Ascending aorta (tissue), 2 donors: ENCODE measurements around the gene ACTG1. TPM values are rescaled to one million over a fixed set of nuclear protein-coding genes. Genes with fewer than 3 reads are reported as not detected.
A peak's percentile ranks its signal among the peaks of the same experiment; 100 is the strongest.

Experiments
- DNase-seq, 2 donors: peaks; one replicate each; pipeline ENCODE4 v3.0.0-alpha.2; 2019; ENCODE audit warnings: low spot score in 2 of 2
- H3K27ac ChIP-seq, 2 donors: fragments of 200-600 bp; sonication (generic); one replicate each; pipeline ENCODE4 v1.5.1; 2016 to 2017; ENCODE audit warnings: mild to moderate bottlenecking in 1 of 2
- H3K27me3 ChIP-seq: fragments of 200-600 bp; sonication (generic); one replicate; pipeline ENCODE4 v1.5.1; 2017
- H3K36me3 ChIP-seq, 2 donors: fragments of 200-600 bp; sonication (generic); one replicate each; pipeline ENCODE4 v1.5.1; 2016
- H3K4me1 ChIP-seq, 2 donors: fragments of 200-600 bp; sonication (generic); one replicate each; pipeline ENCODE4 v1.5.1; 2016 to 2017; ENCODE audit warnings: mild to moderate bottlenecking in 1 of 2
- H3K4me3 ChIP-seq, 2 donors: fragments of 200-600 bp; sonication (generic); one replicate each; pipeline ENCODE4 v1.5.1; 2016 to 2017; ENCODE audit warnings: mild to moderate bottlenecking in 1 of 2
- H3K9me3 ChIP-seq, 2 donors: fragments of 200-600 bp; sonication (generic); one replicate each; pipeline ENCODE4 v1.5.1; 2016
- intact Hi-C: fragments of 100-400 bp; cut with DNase I; formaldehyde crosslinking; loops from one replicate; pipeline ENCODE4 v1.15.1; 2023
- total RNA-seq: library from RNA; depleted of rRNA; stranded (reverse); fragments of >200 nt; gene quantifications from one replicate; pipeline ENCODE4 v1.1.0, GENCODE V29; 2016
- TF ChIP-seq, protein P1 (sequence below), 3 experiments: fragments of 200-600 bp in 2 of 3; fragments of 450-650 bp in 1 of 3; sonication (generic) in 2 of 3; IDR thresholded peaks; one replicate each; pipeline ENCODE4 v1.5.1; 2016 to 2019; ENCODE audit warnings: antibody characterized with exemption in 3 of 3, mild to moderate bottlenecking in 1 of 3, moderate library complexity in 1 of 3

ACTG1 gene
- total RNA-seq, 1 donor from 2014 or later: 6,075 TPM

DNA sequence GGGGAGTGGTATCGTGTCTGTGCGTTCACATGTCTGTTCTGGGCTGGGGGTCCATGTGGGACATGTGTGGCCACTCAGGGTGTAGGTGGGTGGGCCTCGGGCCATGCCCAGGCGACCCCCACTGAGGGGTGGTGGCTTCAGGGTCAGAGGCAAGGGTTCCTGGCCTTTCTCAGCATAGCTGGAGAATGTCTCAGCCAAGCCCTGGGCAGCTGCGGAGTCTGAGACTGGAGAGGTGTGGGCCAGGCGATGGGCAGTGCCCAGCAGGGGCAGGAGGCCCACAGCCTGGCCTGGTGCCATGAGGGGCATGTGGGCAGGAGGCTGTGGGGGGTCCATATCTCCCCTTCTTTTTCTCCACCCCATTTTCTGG lies 16.8 kb upstream of the ACTG1 start:
- no peak overlapping the region for H3K27ac ChIP-seq
- H3K9me3 ChIP-seq: no peaks in the 10 kb centered on the region
- H3K4me3 ChIP-seq: no peak overlapping the region
- no peak for DNase-seq
- TF ChIP-seq, protein P1, sequence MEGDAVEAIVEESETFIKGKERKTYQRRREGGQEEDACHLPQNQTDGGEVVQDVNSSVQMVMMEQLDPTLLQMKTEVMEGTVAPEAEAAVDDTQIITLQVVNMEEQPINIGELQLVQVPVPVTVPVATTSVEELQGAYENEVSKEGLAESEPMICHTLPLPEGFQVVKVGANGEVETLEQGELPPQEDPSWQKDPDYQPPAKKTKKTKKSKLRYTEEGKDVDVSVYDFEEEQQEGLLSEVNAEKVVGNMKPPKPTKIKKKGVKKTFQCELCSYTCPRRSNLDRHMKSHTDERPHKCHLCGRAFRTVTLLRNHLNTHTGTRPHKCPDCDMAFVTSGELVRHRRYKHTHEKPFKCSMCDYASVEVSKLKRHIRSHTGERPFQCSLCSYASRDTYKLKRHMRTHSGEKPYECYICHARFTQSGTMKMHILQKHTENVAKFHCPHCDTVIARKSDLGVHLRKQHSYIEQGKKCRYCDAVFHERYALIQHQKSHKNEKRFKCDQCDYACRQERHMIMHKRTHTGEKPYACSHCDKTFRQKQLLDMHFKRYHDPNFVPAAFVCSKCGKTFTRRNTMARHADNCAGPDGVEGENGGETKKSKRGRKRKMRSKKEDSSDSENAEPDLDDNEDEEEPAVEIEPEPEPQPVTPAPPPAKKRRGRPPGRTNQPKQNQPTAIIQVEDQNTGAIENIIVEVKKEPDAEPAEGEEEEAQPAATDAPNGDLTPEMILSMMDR (IDR thresholded peaks at IDR 0.05): no peak
- H3K27me3 ChIP-seq: no peaks in the 10 kb centered on the region
- intact Hi-C loops: no loop called here
- H3K4me1 ChIP-seq: peaks cover 4 to 9% of the 10 kb centered on the region in 2 donors
- H3K36me3 ChIP-seq: no peaks in the 10 kb centered on the region

DNA sequence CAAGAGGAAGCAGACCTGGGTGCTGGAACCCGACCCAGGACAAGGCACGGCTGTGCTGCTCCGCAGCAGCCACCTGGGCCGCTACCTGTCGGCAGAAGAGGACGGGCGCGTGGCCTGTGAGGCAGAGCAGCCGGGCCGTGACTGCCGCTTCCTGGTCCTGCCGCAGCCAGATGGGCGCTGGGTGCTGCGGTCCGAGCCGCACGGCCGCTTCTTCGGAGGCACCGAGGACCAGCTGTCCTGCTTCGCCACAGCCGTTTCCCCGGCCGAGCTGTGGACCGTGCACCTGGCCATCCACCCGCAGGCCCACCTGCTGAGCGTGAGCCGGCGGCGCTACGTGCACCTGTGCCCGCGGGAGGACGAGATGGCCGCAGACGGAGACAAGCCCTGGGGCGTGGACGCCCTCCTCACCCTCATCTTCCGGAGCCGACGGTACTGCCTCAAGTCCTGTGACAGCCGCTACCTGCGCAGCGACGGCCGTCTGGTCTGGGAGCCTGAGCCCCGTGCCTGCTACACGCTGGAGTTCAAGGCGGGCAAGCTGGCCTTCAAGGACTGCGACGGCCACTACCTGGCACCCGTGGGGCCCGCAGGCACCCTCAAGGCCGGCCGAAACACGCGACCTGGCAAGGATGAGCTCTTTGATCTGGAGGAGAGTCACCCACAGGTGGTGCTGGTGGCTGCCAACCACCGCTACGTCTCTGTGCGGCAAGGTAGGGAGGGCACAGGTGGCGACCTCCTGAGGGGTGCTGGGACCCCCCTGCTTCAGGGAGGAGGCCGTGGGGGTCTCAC lies 16.2 kb upstream of the ACTG1 start:
- H3K27ac ChIP-seq: no peak overlapping the region
- no peaks in the 10 kb centered on the region for H3K36me3 ChIP-seq
- intact Hi-C loops: no loop called here
- TF ChIP-seq, protein P1 (IDR thresholded peaks at IDR 0.05): no peak
- DNase-seq: no peak
- H3K4me3 ChIP-seq: no peak overlapping the region
- H3K27me3 ChIP-seq: no peaks in the 10 kb centered on the region
- peaks cover 4 to 11% of the 10 kb centered on the region in 2 donors for H3K4me1 ChIP-seq
- no peaks in the 10 kb centered on the region for H3K9me3 ChIP-seq

DNA sequence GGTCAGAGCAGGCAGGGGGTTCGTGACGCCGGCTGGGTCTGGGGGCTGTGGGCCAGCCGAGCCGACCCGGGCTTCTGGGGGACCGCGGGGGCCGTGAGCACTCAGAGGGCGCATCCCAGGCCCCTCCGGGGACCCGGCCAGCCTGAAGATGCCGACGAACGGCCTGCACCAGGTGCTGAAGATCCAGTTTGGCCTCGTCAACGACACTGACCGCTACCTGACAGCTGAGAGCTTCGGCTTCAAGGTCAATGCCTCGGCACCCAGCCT lies 15.7 kb upstream of the ACTG1 start:
- TF ChIP-seq, protein P1 (IDR thresholded peaks at IDR 0.05): no peak
- Histone ChIP-seq H3K4me1 (peaks cover 7 to 16% of the 10 kb centered on the region in 2 donors), H3K36me3 (no peaks in the 10 kb centered on the region), H3K27ac (no peak overlapping the region), H3K9me3 (no peaks in the 10 kb centered on the region), H3K27me3 (no peaks in the 10 kb centered on the region), H3K4me3 (no peak overlapping the region)
- intact Hi-C loops: no loop called here
- no peak for DNase-seq

DNA sequence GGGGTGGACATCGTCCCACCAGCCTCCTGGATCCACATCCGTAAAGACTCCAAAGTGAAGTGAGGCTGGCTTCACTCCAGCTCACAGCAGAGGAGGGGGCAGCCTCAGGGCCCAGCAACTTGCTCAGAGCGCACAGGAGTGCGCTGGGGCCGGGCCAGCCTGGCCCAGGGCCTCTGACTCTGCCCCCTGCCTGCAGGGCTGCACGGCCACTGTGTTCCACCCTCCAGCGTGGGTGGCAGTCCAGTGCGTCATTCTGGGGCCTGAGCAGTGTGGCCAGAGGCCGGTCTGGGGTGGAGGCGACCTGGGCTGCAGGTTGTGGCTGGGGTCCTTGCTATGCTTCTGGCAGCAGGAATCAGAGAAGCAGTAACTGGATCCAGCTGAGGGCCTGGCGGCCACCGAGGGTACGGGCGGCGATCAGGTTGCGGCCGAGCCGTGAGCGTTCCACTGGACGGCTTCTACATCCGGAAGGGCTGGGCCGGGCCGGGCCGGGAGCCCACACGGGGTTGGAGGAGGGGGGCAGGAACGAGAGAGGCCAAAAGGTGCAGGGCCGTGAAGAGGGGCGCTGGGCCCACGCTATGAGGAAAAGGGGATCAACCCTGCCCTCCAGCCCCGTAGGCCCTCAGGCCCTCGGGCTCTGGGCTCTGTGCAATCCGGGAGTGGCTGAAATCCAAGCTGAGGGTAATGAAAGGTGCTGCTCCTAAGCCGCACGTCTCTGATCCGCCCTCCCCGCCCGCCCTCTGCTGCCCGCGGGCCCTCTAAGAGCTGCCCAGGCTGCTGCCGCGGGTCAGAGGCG lies 15.2 kb upstream of the ACTG1 start, which contains the start of gene FSCN2:
Gene FSCN2 (plus strand): TSS at position 787 of the 793 bp plus-strand sequence. CDS start 155 bp downstream, outside the sequence.
- Histone ChIP-seq H3K36me3 (no peaks in the 10 kb centered on the region), H3K27me3 (no peaks in the 10 kb centered on the region), H3K27ac (no peak within 1 kb of the TSS), H3K4me1 (peaks cover 11 to 21% of the 10 kb centered on the region in 2 donors), H3K4me3 (peak within 1 kb of the TSS in 1 of 2 donors; percentile 16), H3K9me3 (no peaks in the 10 kb centered on the region)
- intact Hi-C loops: no loop called here
- TF ChIP-seq, protein P1 (IDR thresholded peaks at IDR 0.05): peak in 1 of 3 experiments; percentile 43
- DNase-seq: no peak

DNA sequence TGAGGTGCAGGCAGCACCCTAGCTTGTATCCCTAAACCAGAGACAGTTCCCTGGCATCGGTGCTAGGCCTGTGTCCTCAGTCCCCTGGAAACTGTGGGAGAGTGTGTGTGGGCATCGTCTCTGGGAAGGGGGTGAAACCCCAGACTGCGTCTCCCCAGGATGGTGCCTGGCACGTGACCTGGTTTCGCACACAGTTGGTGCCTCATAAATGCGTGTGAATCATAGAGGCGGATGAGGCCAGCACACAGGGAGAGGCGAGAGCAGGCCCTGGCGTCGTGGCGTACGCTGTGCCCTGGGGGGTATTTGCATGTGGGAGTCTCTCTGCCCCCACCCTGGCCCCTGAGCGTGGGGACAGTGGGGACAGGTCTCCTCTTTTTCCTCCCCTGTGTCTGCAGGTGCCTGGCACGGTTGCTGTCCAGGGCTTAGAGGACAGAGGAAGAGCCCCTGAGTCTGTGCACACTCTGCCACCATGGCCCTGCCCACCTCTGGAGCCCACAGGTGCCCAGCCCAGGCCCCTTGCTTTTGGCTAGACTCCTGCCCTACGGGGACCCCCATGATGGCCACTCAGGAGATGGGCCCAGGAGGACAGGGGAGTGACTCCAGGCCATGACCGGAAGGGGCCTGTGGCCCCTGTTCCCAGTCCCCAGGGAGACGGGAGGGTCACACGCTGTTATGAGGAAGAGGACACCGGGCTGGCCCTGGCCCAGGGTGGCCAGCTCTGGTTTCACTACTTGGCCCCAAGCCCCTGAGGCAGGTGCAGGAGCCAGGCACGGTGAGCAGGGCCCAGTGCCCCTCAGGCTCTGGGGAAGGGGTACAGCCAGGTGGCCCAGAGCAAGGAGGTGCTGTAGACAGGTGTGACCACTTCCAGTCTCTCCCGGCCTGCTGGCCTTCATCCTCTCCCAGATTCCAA lies 14.3 kb upstream of the ACTG1 start:
- Histone ChIP-seq H3K27ac (no peak overlapping the region), H3K4me1 (peaks cover 11 to 21% of the 10 kb centered on the region in 2 donors), H3K27me3 (no peaks in the 10 kb centered on the region), H3K36me3 (no peaks in the 10 kb centered on the region), H3K4me3 (peak overlapping the region in 1 of 2 donors; percentile 16), H3K9me3 (no peaks in the 10 kb centered on the region)
- intact Hi-C loops: no loop called here
- DNase-seq: no peak
- TF ChIP-seq, protein P1 (IDR thresholded peaks at IDR 0.05): no peak
